ENCODE results near the gene EFCAB8.

DNA sequence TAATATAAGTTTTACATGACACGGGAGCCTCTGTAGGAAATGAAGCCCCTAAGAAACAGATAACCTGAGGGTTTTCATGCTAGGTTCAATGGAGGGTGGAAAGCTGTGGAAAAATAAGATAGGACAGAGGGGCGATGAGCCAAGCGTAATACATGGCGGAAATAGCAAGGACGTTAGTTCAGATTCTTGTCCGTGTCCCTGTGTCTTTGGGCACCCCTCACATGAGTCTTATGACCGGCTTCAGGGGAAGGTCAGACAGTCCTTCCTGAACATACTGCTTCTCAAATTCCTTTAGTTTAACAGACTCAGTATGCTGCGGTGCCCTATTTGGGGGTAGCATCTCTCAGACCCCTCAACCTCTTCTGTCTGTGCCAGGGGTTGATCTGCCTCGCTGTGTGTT lies 20.8 kb downstream of the EFCAB8 start:
- no peak for TF ChIP-seq POLR2A (IDR thresholded peaks at IDR 0.05)
- TF ChIP-seq, protein P1, sequence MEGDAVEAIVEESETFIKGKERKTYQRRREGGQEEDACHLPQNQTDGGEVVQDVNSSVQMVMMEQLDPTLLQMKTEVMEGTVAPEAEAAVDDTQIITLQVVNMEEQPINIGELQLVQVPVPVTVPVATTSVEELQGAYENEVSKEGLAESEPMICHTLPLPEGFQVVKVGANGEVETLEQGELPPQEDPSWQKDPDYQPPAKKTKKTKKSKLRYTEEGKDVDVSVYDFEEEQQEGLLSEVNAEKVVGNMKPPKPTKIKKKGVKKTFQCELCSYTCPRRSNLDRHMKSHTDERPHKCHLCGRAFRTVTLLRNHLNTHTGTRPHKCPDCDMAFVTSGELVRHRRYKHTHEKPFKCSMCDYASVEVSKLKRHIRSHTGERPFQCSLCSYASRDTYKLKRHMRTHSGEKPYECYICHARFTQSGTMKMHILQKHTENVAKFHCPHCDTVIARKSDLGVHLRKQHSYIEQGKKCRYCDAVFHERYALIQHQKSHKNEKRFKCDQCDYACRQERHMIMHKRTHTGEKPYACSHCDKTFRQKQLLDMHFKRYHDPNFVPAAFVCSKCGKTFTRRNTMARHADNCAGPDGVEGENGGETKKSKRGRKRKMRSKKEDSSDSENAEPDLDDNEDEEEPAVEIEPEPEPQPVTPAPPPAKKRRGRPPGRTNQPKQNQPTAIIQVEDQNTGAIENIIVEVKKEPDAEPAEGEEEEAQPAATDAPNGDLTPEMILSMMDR (IDR thresholded peaks at IDR 0.05) = no peak
